KMS-11 (cell line): ENCODE results near the gene NRXN3.
"Not testable (repeated sequence)": the region's sequence is repeated elsewhere in the genome, so short reads cannot be mapped to it uniquely, and the experiment has no call there.

Experiments used
- H2AFZ ChIP-seq: fragments of 200-600 bp; sonication (generic); 2 replicates; pipeline ENCODE4 v1.6.1; 2016; ENCODE audit warnings: antibody characterized with exemption, mixed run types, low read depth
- H3K27ac ChIP-seq: fragments of 200-600 bp; sonication (generic); 2 replicates; pipeline ENCODE4 v1.6.1; 2016; ENCODE audit warnings: mild to moderate bottlenecking, mixed run types
- H3K27me3 ChIP-seq: fragments of 200-600 bp; sonication (generic); 2 replicates; pipeline ENCODE4 v1.6.1; 2017; ENCODE audit warnings: mild to moderate bottlenecking, low read depth, mixed run types, moderate library complexity; ENCODE audit not compliant: insufficient read depth
- H3K36me3 ChIP-seq: fragments of 200-600 bp; sonication (generic); 2 replicates; pipeline ENCODE4 v1.6.1; 2017; ENCODE audit warnings: mild to moderate bottlenecking, mixed run types; ENCODE audit not compliant: insufficient read depth
- H3K4me1 ChIP-seq: fragments of 200-600 bp; sonication (generic); 2 replicates; pipeline ENCODE4 v1.6.1; 2016; ENCODE audit warnings: mild to moderate bottlenecking, low read depth, mixed run types; ENCODE audit not compliant: poor library complexity, severe bottlenecking
- H3K4me2 ChIP-seq: fragments of 200-600 bp; sonication (generic); 2 replicates; pipeline ENCODE4 v1.7.0; 2016; ENCODE audit warnings: mild to moderate bottlenecking, mixed run types
- H3K4me3 ChIP-seq: fragments of 200-600 bp; sonication (generic); IDR thresholded peaks from 2 replicates; pipeline ENCODE4 v1.6.1; 2017; ENCODE audit warnings: low read depth, low read length, mixed read lengths; ENCODE audit not compliant: insufficient read depth
- H3K79me2 ChIP-seq: fragments of 200-600 bp; sonication (generic); 2 replicates; pipeline ENCODE4 v1.6.1; 2016; ENCODE audit warnings: low read depth, mixed run types; ENCODE audit not compliant: insufficient read depth
- H3K9ac ChIP-seq: fragments of 200-600 bp; sonication (generic); 2 replicates; pipeline ENCODE4 v1.6.1; 2016; ENCODE audit warnings: mild to moderate bottlenecking, mixed run types
- H4K20me1 ChIP-seq: fragments of 200-600 bp; sonication (generic); 2 replicates; pipeline ENCODE4 v1.6.1; 2016; ENCODE audit warnings: mild to moderate bottlenecking, mixed run types; ENCODE audit not compliant: insufficient read depth
- CTCF ChIP-seq: fragments of 200-600 bp; sonication (generic); conservative IDR thresholded peaks from 2 replicates; pipeline ENCODE4 v1.6.1; 2017; ENCODE audit warnings: low read depth, mild to moderate bottlenecking, antibody characterized with exemption, low read length, moderate library complexity, mixed read lengths

Gene NRXN3

GRCh38 chr14:78567343-78567742, 397.2 kb downstream of the NRXN3 start:
- no peak overlapping the region for H3K4me2 ChIP-seq
- no peaks in the 10 kb centered on the region for H4K20me1 ChIP-seq
- H3K36me3 ChIP-seq: no peaks in the 10 kb centered on the region
- H3K79me2 ChIP-seq: no peaks in the 10 kb centered on the region
- no peak overlapping the region for H3K27ac ChIP-seq
- H3K27me3 ChIP-seq: no peaks in the 10 kb centered on the region
- H2AFZ ChIP-seq: no peak overlapping the region
- H3K4me3 ChIP-seq: no peak overlapping the region
- no peaks in the 10 kb centered on the region for H3K4me1 ChIP-seq
- no peak overlapping the region for H3K9ac ChIP-seq
- TF ChIP-seq CTCF: no peak

- H3K27ac ChIP-seq, H3K27me3 ChIP-seq, H4K20me1 ChIP-seq, H3K79me2 ChIP-seq, H3K36me3 ChIP-seq, H3K4me1 ChIP-seq, H2AFZ ChIP-seq, H3K9ac ChIP-seq, H3K4me2 ChIP-seq, H3K4me3 ChIP-seq: not testable (repeated sequence)
Observed at GRCh38 chr14:78573736-78574135, 403.6 kb downstream of the NRXN3 start.

DNA sequence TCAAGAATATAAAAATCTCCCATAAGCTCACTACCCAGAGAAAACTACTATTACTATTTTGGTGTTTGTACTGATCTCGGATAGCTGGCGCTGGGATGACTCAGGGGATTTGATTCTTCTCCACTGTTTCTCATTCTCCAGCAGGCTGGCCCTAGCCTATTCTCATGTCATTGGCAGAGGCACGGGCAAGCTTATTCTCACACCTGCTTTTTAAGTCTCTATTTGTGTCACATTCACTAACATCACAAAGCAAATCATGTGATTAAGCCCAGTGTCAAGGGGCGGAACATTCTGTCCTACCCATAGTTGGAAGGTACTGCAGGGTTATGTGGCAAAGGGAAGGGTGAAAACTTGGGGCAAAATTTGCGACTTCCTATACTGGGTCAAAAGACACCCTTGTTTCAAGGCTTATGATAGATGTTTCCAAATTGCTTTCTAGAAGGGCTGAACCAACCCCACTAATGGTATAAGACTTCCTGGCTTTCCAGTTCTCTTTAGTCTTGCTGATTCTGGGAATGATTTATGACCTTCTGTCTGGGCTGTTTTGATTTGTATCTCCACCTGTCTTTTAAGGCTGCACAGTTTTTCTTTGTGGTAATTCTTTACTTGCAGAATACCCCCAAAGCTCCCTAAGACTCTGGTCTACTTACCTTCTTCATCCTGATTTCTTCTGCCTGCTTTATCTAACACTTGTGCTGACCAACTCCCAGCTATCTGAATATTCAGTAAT, 406.4 kb downstream of the NRXN3 start:
- no peak overlapping the region for H2AFZ ChIP-seq
- H3K27ac ChIP-seq: no peak overlapping the region
- no peaks in the 10 kb centered on the region for H4K20me1 ChIP-seq
- no peak for TF ChIP-seq CTCF
- H3K9ac ChIP-seq: no peak overlapping the region
- H3K4me3 ChIP-seq: no peak overlapping the region
- H3K4me1 ChIP-seq: no peaks in the 10 kb centered on the region
- no peaks in the 10 kb centered on the region for H3K27me3 ChIP-seq
- no peaks in the 10 kb centered on the region for H3K79me2 ChIP-seq
- H3K36me3 ChIP-seq: no peaks in the 10 kb centered on the region
- H3K4me2 ChIP-seq: no peak overlapping the region

GRCh38 chr14:78581229-78581628, 411.1 kb downstream of the NRXN3 start:
- Histone ChIP-seq H2AFZ (no peak overlapping the region), H4K20me1 (no peaks in the 10 kb centered on the region), H3K9ac (no peak overlapping the region), H3K36me3 (no peaks in the 10 kb centered on the region), H3K4me1 (no peaks in the 10 kb centered on the region), H3K27ac (no peak overlapping the region), H3K4me2 (no peak overlapping the region), H3K4me3 (no peak overlapping the region), H3K27me3 (no peaks in the 10 kb centered on the region), H3K79me2 (no peaks in the 10 kb centered on the region)
- no peak for TF ChIP-seq CTCF

- no peak overlapping the region for H3K4me2 ChIP-seq
- no peaks in the 10 kb centered on the region for H3K27me3 ChIP-seq
- no peak for TF ChIP-seq CTCF
Observed at GRCh38 chr14:78586681-78587080, 416.5 kb downstream of the NRXN3 start.

More at GRCh38 chr14:78586681-78587080, 416.5 kb downstream of the NRXN3 start:
- no peaks in the 10 kb centered on the region for H3K4me1 ChIP-seq
- H3K27ac ChIP-seq: no peak overlapping the region
- H3K79me2 ChIP-seq: no peaks in the 10 kb centered on the region
- no peak overlapping the region for H3K4me3 ChIP-seq
- no peak overlapping the region for H2AFZ ChIP-seq
- H4K20me1 ChIP-seq: no peaks in the 10 kb centered on the region
- no peak overlapping the region for H3K9ac ChIP-seq
- no peaks in the 10 kb centered on the region for H3K36me3 ChIP-seq
